MM.1S (cell line): ENCODE results near the gene ERC2.

Source experiments
- EZH2 ChIP-seq: fragments of 300-600 bp; sonication (generic); optimal IDR thresholded peaks from 2 replicates; pipeline ENCODE3; 2017; ENCODE audit warnings: low read depth, mild to moderate bottlenecking, antibody characterized with exemption, low read length, mixed read lengths
- TF ChIP-seq, protein P1 (sequence below): fragments of 300-600 bp; sonication (generic); IDR thresholded peaks from 2 replicates; pipeline ENCODE4 v1.5.1; 2016; ENCODE audit warnings: antibody characterized with exemption, low read length, mixed read lengths

GRCh38 chr3:55687526-55687925 lies 780.7 kb downstream of the ERC2 start:
- TF ChIP-seq, protein P1, sequence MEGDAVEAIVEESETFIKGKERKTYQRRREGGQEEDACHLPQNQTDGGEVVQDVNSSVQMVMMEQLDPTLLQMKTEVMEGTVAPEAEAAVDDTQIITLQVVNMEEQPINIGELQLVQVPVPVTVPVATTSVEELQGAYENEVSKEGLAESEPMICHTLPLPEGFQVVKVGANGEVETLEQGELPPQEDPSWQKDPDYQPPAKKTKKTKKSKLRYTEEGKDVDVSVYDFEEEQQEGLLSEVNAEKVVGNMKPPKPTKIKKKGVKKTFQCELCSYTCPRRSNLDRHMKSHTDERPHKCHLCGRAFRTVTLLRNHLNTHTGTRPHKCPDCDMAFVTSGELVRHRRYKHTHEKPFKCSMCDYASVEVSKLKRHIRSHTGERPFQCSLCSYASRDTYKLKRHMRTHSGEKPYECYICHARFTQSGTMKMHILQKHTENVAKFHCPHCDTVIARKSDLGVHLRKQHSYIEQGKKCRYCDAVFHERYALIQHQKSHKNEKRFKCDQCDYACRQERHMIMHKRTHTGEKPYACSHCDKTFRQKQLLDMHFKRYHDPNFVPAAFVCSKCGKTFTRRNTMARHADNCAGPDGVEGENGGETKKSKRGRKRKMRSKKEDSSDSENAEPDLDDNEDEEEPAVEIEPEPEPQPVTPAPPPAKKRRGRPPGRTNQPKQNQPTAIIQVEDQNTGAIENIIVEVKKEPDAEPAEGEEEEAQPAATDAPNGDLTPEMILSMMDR: no peak
- no peak for TF ChIP-seq EZH2
